Activated T-cell treated with anti-CD3 and anti-CD28 coated beads, Interleukin-2, amount 50 U/mL, for 24 hours (primary cell): ENCODE measurements around the gene CIITA.

ENCODE experiments used
- DNase-seq: peaks from one replicate; pipeline ENCODE4 v3.0.0-alpha.2; 2020
- H3K27ac Mint-ChIP-seq: 2 replicates; pipeline ENCODE4 v1.8.0; 2020; ENCODE audit warnings: mild to moderate bottlenecking, mixed read lengths
- H3K27me3 Mint-ChIP-seq: 2 replicates; pipeline ENCODE4 v1.8.0; 2020; ENCODE audit warnings: mixed read lengths
- H3K36me3 Mint-ChIP-seq: 2 replicates; pipeline ENCODE4 v1.8.0; 2020; ENCODE audit warnings: low read depth, mixed read lengths
- H3K4me1 Mint-ChIP-seq: 2 replicates; pipeline ENCODE4 v1.8.0; 2020; ENCODE audit warnings: low read depth, mixed read lengths
- H3K4me3 Mint-ChIP-seq: 2 replicates; pipeline ENCODE4 v1.8.0; 2020; ENCODE audit warnings: mild to moderate bottlenecking, moderate library complexity, mixed read lengths
- H3K9me3 Mint-ChIP-seq: 2 replicates; pipeline ENCODE4 v1.8.0; 2020; ENCODE audit warnings: mixed read lengths

Gene CIITA

DNA sequence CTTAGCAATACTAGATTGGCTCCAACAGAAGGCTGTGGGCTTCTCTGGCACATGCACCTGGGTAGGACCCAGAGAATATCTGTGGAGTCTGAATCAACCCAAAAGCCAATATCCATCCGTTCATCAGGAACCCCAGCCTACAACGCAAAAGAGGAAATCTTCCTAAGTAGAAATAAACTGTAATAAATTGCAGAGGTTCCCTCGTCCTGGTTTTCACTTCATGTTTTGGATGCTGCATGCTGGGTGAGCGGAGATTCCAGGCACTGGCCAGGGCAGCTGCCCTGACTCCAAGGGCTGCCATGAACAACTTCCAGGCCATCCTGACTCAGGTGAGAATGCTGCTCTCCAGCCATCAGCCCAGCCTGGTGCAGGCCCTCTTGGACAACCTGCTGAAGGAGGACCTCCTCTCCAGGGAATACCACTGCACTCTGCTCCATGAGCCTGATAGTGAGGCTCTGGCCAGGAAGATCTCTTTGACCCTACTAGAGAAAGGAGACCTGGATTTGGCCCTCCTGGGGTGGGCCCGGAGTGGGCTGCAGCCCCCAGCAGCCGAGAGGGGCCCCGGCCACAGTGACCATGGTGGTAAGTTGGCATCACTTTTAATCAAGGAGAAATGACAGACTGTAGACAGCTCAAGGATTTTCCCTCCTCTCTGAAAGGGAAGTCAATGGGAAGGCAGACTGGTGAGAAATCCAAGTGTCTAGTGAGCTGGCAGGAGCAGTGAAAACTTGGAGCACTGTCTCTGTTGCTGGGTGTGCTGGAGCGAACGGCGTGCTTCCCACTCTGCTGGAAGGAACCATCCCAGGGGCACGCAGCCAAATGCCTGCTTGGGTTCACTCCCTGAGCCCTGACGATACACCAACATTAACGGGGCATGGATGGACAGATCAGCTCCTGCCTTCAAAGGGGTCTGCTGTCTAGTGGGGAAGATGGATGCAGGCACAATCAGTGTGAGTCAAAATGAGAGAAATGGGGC is 10.7 kb upstream of the CIITA start:
- DNase-seq = no peak
- H3K36me3 Mint-ChIP-seq = no peaks in the 10 kb centered on the region
- no peaks in the 10 kb centered on the region for H3K9me3 Mint-ChIP-seq
- H3K4me1 Mint-ChIP-seq = peaks cover 37% of the 10 kb centered on the region
- no peak overlapping the region for H3K27ac Mint-ChIP-seq
- H3K27me3 Mint-ChIP-seq = peaks cover 31% of the 10 kb centered on the region
- H3K4me3 Mint-ChIP-seq = no peak overlapping the region

DNA sequence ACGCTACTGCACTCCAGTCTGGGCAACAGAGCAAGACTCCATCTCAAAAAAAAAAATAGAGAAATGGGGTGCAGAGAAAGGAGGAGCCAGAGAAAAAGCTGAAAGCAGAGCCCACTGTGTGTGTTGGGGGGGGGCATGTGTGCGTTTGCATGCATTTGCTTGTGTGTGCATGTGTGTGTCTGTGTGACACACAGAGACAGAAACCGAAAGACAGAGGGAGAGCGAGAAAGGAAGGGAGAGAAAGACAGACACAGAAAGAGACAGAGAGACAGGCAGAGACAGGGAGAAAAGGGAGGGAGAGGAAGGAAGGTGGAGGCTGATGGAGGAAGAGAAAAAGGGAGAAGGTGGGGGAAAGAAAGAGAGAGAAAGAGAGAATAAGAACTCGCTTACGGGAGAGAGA is 9.8 kb upstream of the CIITA start:
- H3K27me3 Mint-ChIP-seq = peaks cover 29% of the 10 kb centered on the region
- no peak overlapping the region for H3K4me3 Mint-ChIP-seq
- no peak overlapping the region for H3K27ac Mint-ChIP-seq
- no peaks in the 10 kb centered on the region for H3K36me3 Mint-ChIP-seq
- H3K9me3 Mint-ChIP-seq = no peaks in the 10 kb centered on the region
- H3K4me1 Mint-ChIP-seq = peaks cover 43% of the 10 kb centered on the region
- no peak for DNase-seq

DNA sequence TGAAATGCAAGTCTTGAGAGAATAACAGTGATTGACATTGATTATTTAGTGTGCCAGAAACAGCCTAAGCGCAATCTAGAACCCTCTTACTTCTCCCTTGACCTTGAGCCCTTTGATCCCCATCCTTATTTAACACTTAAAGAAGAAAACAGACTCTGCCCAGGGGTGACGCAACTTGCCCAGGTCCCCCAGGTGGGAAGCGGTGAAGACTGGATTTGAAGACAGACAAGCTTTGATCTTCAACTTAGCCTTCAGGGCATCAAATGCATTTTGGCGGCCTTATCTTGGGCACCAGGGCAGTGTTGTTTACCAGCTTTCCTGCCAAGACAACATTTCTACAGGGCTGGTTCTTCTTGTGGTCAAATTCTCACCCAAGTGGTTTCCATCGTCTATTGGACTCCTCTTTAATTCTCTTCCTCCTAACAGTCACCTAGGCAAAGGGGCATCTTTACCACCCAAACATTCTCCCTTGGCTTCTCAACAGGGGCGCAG is 8.9 kb upstream of the CIITA start:
- Mint-ChIP-seq H3K27me3 (peaks cover 30% of the 10 kb centered on the region), H3K4me1 (peaks cover 45% of the 10 kb centered on the region), H3K4me3 (no peak overlapping the region), H3K27ac (no peak overlapping the region), H3K36me3 (no peaks in the 10 kb centered on the region), H3K9me3 (no peaks in the 10 kb centered on the region)
- DNase-seq = no peak

DNA sequence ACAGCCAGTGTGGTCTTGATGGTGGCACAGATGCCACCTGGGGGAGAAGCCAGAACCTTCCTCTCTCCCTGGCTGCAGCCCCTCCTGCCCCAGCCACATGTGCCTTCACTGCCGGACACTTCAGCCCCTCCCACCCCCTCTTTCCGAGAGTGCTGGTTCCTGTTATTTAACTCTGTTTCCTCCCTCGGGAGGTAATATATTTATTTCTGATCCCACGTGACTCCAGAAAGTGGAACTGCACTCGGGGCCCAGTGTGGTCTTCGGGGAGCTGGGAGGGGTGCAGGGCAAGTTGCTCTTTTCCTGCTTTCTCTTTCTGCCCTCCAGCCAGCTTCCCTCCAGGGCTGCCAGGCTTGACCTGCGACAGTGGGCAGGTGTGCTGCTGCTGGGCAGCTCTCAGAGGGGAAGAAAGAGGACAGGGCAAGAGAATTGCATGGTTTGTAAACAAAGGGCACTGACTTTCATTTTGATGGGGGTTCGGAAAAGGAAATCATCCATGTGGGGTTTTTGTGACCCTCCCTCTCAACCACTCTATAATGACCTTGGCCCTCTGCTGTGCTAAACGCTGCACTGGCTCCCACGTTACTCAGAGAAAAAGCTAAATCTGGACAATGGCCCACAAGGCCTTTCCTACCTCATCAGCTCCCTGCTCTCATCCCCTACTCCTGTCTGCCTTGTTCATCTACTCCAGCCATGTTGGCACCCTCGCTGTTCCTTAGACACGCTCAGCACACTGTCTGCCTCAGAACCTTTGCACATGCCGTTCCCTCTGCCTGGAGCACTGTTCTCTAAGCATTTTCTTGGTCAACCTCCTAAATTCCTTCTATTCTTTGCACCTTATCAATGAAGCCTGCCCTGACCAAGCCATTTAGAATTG is 8.2 kb upstream of the CIITA start:
- Mint-ChIP-seq H3K36me3 (no peaks in the 10 kb centered on the region), H3K9me3 (no peaks in the 10 kb centered on the region), H3K4me1 (peaks cover 46% of the 10 kb centered on the region), H3K27me3 (peaks cover 34% of the 10 kb centered on the region), H3K4me3 (no peak overlapping the region), H3K27ac (peak overlapping the region; percentile 7)
- no peak for DNase-seq

DNA sequence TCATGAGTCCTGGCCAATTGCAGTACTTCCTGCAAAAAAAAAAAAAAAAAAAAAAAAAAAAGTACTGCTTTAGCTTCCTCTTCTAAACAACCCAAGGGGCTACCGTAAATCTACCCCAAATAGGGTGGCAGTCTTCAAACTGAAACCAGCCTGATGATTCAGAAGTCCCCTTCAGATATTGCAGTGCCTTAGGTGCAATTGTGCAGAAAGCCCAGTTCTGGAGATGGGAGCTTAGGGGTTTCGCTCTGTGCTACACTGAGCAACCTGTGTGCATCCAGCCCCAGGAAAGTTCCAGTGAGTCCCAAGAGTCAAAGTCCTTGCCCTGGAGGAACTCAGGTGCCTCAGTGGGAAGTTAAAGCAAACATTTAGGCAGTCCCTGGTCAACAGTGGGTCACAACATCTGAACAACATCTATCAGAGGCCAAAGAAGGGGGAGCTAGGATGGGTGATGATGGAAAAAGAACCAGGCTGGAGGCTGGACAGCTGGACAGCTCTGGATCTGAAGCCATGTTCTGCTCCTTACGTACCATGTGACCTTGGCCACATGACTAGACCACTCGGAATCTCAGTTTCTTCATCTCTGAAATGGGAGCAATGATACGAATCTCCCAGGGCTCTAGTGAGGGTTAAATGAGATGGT is 6.7 kb upstream of the CIITA start:
- Mint-ChIP-seq H3K4me1 (peaks cover 55% of the 10 kb centered on the region), H3K36me3 (no peaks in the 10 kb centered on the region), H3K27ac (peak overlapping the region; percentile 86), H3K4me3 (peak overlapping the region; percentile 37), H3K27me3 (peaks cover 45% of the 10 kb centered on the region), H3K9me3 (no peaks in the 10 kb centered on the region)
- no peak for DNase-seq

DNA sequence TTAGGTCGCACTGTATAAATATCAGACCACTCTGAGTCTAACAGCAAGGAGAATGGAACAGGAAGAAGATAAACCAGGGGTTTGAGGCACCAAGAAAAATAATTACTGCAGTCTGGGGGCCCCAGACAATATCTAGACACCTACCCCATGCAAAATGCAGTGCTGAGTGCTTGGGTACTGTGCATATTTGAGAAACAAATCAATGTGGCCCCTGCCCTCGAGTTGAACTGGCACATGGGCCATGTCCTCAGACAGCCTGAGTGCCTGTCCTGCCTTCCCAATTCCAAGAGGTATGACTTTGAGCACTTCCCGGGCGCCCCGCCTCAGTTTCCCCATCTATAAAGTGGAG is 6.2 kb upstream of the CIITA start:
- peaks cover 50% of the 10 kb centered on the region for H3K27me3 Mint-ChIP-seq
- DNase-seq = no peak
- no peaks in the 10 kb centered on the region for H3K9me3 Mint-ChIP-seq
- H3K36me3 Mint-ChIP-seq = no peaks in the 10 kb centered on the region
- H3K4me1 Mint-ChIP-seq = peaks cover 59% of the 10 kb centered on the region
- H3K27ac Mint-ChIP-seq = peak overlapping the region; percentile 86
- peak overlapping the region; percentile 37 for H3K4me3 Mint-ChIP-seq

DNA sequence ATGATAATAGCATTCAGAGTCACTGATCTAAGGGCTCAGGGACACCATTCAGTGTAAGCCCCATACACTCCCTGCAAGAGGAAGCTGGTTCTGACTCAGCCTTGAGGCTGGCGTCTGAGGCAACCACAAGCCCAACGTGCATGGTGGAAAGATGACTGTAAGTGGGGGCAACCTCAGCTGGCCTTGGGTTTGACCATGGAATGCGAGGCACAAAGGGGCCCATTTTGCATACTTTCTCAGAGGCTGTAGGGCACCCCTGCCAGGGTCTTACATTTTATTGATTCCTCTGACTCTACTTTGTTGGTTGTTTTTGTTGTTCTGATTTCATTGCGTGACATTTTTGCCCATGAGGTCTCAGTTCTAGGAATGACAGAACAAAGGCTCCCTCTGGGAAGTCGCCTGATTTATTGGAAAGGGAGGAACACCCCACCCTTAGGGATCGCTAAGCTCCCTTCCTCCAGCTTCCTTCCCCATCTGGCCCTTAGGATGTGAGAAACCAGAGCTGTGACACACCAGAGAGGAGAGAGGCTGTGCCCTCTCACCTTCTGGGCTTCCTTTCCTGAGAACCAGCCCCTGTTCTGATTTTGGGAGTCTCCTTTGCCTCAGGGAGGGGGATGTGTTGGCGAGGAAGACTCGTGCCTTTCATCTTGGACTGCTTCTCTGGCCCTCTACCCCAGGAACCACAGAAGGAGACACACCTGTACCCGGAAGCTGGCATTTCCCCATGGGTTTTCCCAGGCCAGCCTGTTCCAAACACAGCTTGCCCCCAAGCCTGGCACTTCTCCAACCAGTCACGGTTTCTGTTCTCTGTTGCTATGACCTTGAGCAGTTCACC is 5.6 kb upstream of the CIITA start:
- peaks cover 50% of the 10 kb centered on the region for H3K27me3 Mint-ChIP-seq
- peaks cover 63% of the 10 kb centered on the region for H3K4me1 Mint-ChIP-seq
- H3K4me3 Mint-ChIP-seq = peak overlapping the region; percentile 33
- no peaks in the 10 kb centered on the region for H3K9me3 Mint-ChIP-seq
- peak overlapping the region; percentile 72 for H3K27ac Mint-ChIP-seq
- no peaks in the 10 kb centered on the region for H3K36me3 Mint-ChIP-seq
- peak; percentile 66 for DNase-seq

DNA sequence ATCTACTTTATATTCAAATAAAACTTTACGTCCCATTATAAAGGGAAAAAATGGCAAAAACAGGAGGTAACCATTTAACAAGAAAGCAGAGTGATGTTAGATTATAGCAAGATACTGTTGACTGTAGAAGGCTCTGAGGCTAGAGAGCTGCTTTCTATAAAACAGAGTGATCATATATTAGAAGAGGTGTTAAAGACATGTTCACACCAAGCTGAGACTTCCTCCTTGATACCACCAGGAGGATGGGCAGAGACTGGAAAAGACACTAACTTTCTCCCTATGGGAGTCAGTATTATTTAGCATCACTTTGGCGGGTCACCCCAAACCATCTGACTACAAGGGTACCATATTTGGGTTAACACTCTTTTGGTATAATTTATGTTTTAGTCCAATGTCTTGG is 687 bp upstream of the CIITA start:
- Mint-ChIP-seq H3K4me1 (peaks cover 75% of the 10 kb centered on the region), H3K27me3 (peaks cover 80% of the 10 kb centered on the region), H3K27ac (peak overlapping the region; percentile 31), H3K36me3 (no peaks in the 10 kb centered on the region), H3K9me3 (no peaks in the 10 kb centered on the region), H3K4me3 (no peak overlapping the region)
- DNase-seq = no peak

DNA sequence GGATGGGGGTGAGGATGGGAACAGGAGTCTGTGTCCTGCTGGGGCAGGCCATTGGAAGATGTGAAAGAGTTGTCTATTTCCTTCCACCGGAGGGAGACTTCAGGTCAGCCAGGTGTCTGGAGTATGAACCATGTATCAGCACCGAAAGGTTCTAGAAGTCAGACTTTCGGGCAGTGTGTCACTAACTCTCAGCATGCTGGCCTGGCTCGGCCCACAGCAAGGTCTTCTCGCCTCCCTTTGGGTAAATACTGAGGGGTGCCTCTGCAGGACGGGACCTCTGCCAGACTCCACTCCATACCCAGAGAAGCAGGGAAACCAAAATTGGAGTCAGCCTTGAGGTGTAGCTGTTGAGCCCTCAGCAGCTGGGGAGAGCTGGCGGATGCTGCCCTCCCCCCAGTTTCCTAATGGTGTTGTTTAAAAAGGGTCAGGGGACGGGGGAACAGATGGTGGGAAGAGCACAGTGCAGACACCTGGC is 507 bp downstream of the CIITA start:
- H3K4me1 Mint-ChIP-seq = peaks cover 72% of the 10 kb centered on the region

DNA sequence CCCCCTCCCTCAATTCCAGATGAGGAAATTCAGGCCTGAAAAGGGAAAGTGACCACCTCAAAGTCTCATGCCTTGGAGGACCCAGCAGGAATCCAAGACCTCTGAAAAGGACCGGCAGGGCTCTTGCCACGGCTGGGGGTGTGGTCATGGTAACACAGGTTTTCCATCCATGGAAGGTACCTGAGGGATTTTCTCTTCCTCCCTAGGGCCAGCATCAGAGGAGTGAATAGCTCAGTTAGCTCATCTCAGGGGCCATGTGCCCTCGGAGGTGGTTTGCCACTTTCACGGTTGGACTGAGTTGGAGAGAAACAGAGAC is 1.3 kb downstream of the CIITA start:
- DNase-seq = no peak
- no peaks in the 10 kb centered on the region for H3K36me3 Mint-ChIP-seq
- H3K4me1 Mint-ChIP-seq = peaks cover 67% of the 10 kb centered on the region
- H3K9me3 Mint-ChIP-seq = no peaks in the 10 kb centered on the region
- peak overlapping the region; percentile 80 for H3K4me3 Mint-ChIP-seq
- no peak overlapping the region for H3K27ac Mint-ChIP-seq
- peaks cover 80% of the 10 kb centered on the region for H3K27me3 Mint-ChIP-seq

More for the DNA sequence above, 507 bp downstream of the CIITA start:
- H3K36me3 Mint-ChIP-seq = no peaks in the 10 kb centered on the region
- no peak for DNase-seq
- H3K9me3 Mint-ChIP-seq = no peaks in the 10 kb centered on the region
- H3K27ac Mint-ChIP-seq = peak overlapping the region; percentile 22
- peak overlapping the region; percentile 80 for H3K4me3 Mint-ChIP-seq
- H3K27me3 Mint-ChIP-seq = peaks cover 81% of the 10 kb centered on the region

DNA sequence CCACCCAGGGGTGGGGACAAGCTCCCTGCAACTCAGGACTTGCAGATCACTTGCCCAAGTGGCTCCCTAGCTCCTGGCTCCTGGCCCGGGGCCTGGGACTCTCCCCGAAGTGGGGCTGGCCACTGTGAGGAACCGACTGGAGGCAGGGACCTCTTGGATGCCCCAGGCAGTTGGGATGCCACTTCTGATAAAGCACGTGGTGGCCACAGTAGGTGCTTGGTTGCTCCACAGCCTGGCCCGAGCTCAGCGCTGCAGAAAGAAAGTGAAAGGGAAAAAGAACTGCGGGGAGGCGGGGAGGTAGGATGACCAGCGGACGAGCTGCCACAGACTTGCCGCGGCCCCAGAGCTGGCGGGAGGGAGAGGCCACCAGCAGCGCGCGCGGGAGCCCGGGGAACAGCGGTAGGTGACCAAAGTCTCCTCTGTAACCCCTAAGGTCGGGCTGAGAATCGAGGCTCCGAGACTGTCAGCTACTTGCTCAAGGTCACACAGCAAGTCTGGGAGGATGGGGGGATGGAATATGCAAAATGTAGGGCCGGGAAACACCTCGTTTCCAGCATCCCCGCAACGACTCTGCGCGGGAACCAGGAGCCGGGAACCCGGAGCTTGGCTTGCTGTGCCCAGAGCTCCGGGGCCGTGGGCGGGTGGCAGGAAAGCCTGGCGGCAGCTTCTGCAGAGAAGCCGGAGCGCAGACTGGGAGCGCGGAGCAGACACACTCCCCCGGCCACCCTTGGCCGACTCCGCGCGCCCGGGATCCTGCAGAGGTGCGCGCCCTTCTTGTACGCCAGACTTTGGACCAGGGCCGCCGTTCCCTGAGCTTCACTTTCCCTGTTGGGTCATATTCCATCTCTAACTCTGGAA is 1.9 kb downstream of the CIITA start:
- Mint-ChIP-seq H3K4me3 (peak overlapping the region; percentile 80), H3K4me1 (peaks cover 67% of the 10 kb centered on the region), H3K27ac (no peak overlapping the region)

DNA sequence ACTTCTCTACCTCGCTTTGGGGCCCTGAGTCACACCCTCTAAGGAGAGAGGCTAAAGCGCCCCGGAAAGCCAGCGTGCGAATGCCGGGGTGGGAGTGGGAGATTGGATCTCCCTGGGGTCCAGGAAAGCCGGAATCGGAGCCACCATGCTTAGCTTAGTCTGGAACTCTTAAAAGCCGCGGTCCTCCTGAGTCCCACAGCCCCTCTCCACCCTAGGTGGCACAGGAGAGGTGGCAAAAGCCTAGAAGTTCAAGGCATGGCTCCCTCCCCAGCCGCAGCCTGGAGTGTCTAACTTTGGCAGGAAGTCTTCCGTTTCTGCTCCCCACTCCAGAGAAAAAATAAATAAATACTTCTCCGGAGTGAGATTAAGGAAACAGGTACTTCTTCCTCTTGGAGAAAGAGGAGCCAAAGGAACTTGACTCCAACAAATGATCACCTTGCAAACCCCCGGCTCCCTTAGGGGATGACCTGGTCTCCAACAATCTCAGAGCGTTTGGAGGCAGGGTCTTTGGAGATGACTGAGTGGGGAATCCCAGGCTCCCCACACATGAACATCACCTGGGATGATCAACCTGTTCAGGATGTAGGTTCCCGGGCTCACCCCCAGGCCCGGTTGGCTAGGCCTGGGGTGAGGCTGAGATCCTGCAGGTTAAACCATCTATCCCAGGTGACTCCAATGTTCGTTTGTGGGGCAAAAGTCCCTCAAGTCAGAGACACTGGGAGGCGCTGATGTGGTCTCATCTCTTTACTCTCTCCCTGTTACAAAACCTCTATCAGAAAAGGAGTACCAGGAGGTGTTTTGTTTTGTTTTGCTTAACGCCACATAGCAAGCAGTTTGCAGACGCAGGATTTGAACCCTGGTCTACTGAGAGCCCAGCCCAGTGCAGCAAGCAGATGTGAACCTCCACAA is 2.9 kb downstream of the CIITA start:
- Mint-ChIP-seq H3K9me3 (no peaks in the 10 kb centered on the region), H3K27me3 (peaks cover 78% of the 10 kb centered on the region), H3K36me3 (no peaks in the 10 kb centered on the region), H3K27ac (no peak overlapping the region), H3K4me1 (peaks cover 61% of the 10 kb centered on the region), H3K4me3 (peak overlapping the region; percentile 80)
- no peak for DNase-seq

More for the DNA sequence above, 1.9 kb downstream of the CIITA start:
- no peaks in the 10 kb centered on the region for H3K36me3 Mint-ChIP-seq
- H3K9me3 Mint-ChIP-seq = no peaks in the 10 kb centered on the region
- peaks cover 80% of the 10 kb centered on the region for H3K27me3 Mint-ChIP-seq
- peak; percentile 53 for DNase-seq
